MV-4-11 (cell line): ENCODE data around the gene LARP4B.

Source experiments
- DNase-seq: peaks from one replicate; lab custom pipeline; 2025; lab: John Stamatoyannopoulos, UW

Gene LARP4B

GRCh38 chr10:931326-932318, at the start of gene LARP4B:
LARP4B (minus strand) TSS chr10:931705; CDS start chr10:885721, 45,984 bp downstream.
- DNase-seq: peak; percentile 96

- no peak for DNase-seq
These were observed 49.1 kb upstream of the LARP4B start for GRCh38 chr10:980468-981093.

GRCh38 chr10:978826-979421, 47.4 kb upstream of the LARP4B start:
- DNase-seq: no peak

- DNase-seq: no peak
These were observed 44.8 kb upstream of the LARP4B start for GRCh38 chr10:976316-976715.

GRCh38 chr10:974785-975074, 43.2 kb upstream of the LARP4B start:
- DNase-seq: no peak

GRCh38 chr10:974038-974784, 42.7 kb upstream of the LARP4B start:
- no peak for DNase-seq

- DNase-seq: peak; percentile 35
These were observed 41.3 kb upstream of the LARP4B start for GRCh38 chr10:972763-973162.

- no peak for DNase-seq
These were observed 40.1 kb upstream of the LARP4B start for GRCh38 chr10:971613-972012.

- DNase-seq: peak; percentile 71
These were observed 39.6 kb upstream of the LARP4B start for GRCh38 chr10:971150-971542.

GRCh38 chr10:970311-971149, 39.0 kb upstream of the LARP4B start:
- DNase-seq: peak; percentile 38

GRCh38 chr10:969473-970150, 38.1 kb upstream of the LARP4B start:
- no peak for DNase-seq

- DNase-seq: no peak
These were observed 37.2 kb upstream of the LARP4B start for GRCh38 chr10:968546-969199.

- DNase-seq: no peak
These were observed 35.1 kb upstream of the LARP4B start for GRCh38 chr10:966466-967235.

GRCh38 chr10:964988-965417, 33.5 kb upstream of the LARP4B start:
- DNase-seq: no peak

GRCh38 chr10:964321-964987, 32.9 kb upstream of the LARP4B start:
- no peak for DNase-seq

- DNase-seq: no peak
These were observed 32.1 kb upstream of the LARP4B start for GRCh38 chr10:963655-964054.

- DNase-seq: no peak
These were observed 31.7 kb upstream of the LARP4B start for GRCh38 chr10:963186-963585.

GRCh38 chr10:962342-962741, 30.8 kb upstream of the LARP4B start:
- DNase-seq: no peak

GRCh38 chr10:958856-959255, 27.4 kb upstream of the LARP4B start:
- DNase-seq: no peak
